ENCODE data around the gene POLG. TPM values are rescaled to one million over a fixed set of nuclear protein-coding genes. Genes with fewer than 3 reads are reported as not detected.

Gene POLG
- total RNA-seq, 1 donor from 2014 or later: 55.0 TPM

GRCh38 chr15:89333011-89333860 is 1.4 kb downstream of the POLG start:
- DNase-seq (ENCODE audit: extremely low spot score, unreplicated experiment): no peak
- Mint-ChIP-seq H3K27ac (peak overlapping the region; percentile 34), H3K36me3 (peaks cover 25% of the 10 kb centered on the region), H3K27me3 (peaks cover 21% of the 10 kb centered on the region), H3K9me3 (no peaks in the 10 kb centered on the region), H3K4me3 (peak overlapping the region; percentile 83), H3K4me1 (ENCODE audit: unreplicated experiment) (peaks cover 30% of the 10 kb centered on the region)
- TF ChIP-seq CTCF (conservative IDR thresholded peaks at IDR 0.05): no peak

GRCh38 chr15:89332446-89332845 is 2.2 kb downstream of the POLG start:
- peaks cover 16% of the 10 kb centered on the region for H3K27me3 Mint-ChIP-seq
- H3K9me3 Mint-ChIP-seq: no peaks in the 10 kb centered on the region
- peak overlapping the region; percentile 37 for H3K27ac Mint-ChIP-seq
- H3K4me3 Mint-ChIP-seq: peak overlapping the region; percentile 80
- peak; percentile 74 for TF ChIP-seq CTCF (conservative IDR thresholded peaks at IDR 0.05)
- DNase-seq (ENCODE audit: extremely low spot score, unreplicated experiment): no peak
- peaks cover 30% of the 10 kb centered on the region for H3K4me1 Mint-ChIP-seq (ENCODE audit: unreplicated experiment)
- peaks cover 25% of the 10 kb centered on the region for H3K36me3 Mint-ChIP-seq

GRCh38 chr15:89330881-89331595 is 3.6 kb downstream of the POLG start:
- Mint-ChIP-seq H3K27me3 (peaks cover 11% of the 10 kb centered on the region), H3K27ac (no peak overlapping the region), H3K4me3 (no peak overlapping the region), H3K36me3 (peaks cover 27% of the 10 kb centered on the region), H3K4me1 (ENCODE audit: unreplicated experiment) (peaks cover 30% of the 10 kb centered on the region), H3K9me3 (no peaks in the 10 kb centered on the region)
- no peak for TF ChIP-seq CTCF (conservative IDR thresholded peaks at IDR 0.05)
- DNase-seq (ENCODE audit: extremely low spot score, unreplicated experiment): no peak

GRCh38 chr15:89330119-89330518 is 4.5 kb downstream of the POLG start:
- H3K36me3 Mint-ChIP-seq: peaks cover 27% of the 10 kb centered on the region
- H3K4me3 Mint-ChIP-seq: no peak overlapping the region

More at GRCh38 chr15:89330119-89330518, 4.5 kb downstream of the POLG start:
- peaks cover 25% of the 10 kb centered on the region for H3K4me1 Mint-ChIP-seq (ENCODE audit: unreplicated experiment)
- H3K27me3 Mint-ChIP-seq: peaks cover 5% of the 10 kb centered on the region
- no peak for DNase-seq (ENCODE audit: extremely low spot score, unreplicated experiment)
- no peak for TF ChIP-seq CTCF (conservative IDR thresholded peaks at IDR 0.05)
- H3K9me3 Mint-ChIP-seq: no peaks in the 10 kb centered on the region
- peak overlapping the region; percentile 14 for H3K27ac Mint-ChIP-seq

Data from type B pancreatic cell (in vitro differentiated cells).